ENCODE data around the gene IGSF9. TPM values are rescaled to one million over a fixed set of nuclear protein-coding genes. Genes with fewer than 3 reads are reported as not detected.

IGSF9 gene
- total RNA-seq, 1 experiment from 2014 or later = 15.6 TPM

- Histone ChIP-seq H3K36me3 (ENCODE audit: low read depth, low read length) (no peaks in the 10 kb centered on the region; the same call in 1 of the 2 replicates), H3F3A (ENCODE audit: low read length, unreplicated experiment) (no peaks in the 10 kb centered on the region), H3K4me3 (ENCODE audit: low read length) (no peak overlapping the region), H3K27me3 (ENCODE audit: low read length) (no peaks in the 10 kb centered on the region), H3K79me2 (ENCODE audit: low read length) (peaks cover 16% of the 10 kb centered on the region), H2AFZ (ENCODE audit: low read length) (no peak overlapping the region), H3K27ac (ENCODE audit: low read length) (no peak overlapping the region), H3K4me2 (ENCODE audit: low read length) (no peak overlapping the region), H3K9ac (ENCODE audit: low read length) (no peak overlapping the region), H3K4me1 (ENCODE audit: insufficient read depth, low read length) (peaks cover 18% of the 10 kb centered on the region), H4K20me1 (ENCODE audit: low read length) (no peaks in the 10 kb centered on the region), H3K9me3 (ENCODE audit: low read length) (no peaks in the 10 kb centered on the region), H3K9me2 (replicated peaks; ENCODE audit: low read length) (no peaks in the 10 kb centered on the region)
- POLR2A ChIA-PET (ENCODE audit: unreplicated experiment) = no interaction called here
- CTCF ChIA-PET = no interaction called here
- no peak for DNase-seq
- intact Hi-C loops (cut with micrococcal nuclease) = no loop called here
- no TSS peak for BruUV-seq (replicated peaks)
- no peak for ATAC-seq
- TF ChIP-seq CTCF (conservative IDR thresholded peaks at IDR 0.05; ENCODE audit: low read depth, low read length) (no peak), EZH2 (IDR thresholded peaks at IDR 0.05; ENCODE audit: low read length, unreplicated experiment) (no peak), EZH2phosphoT487 (IDR thresholded peaks at IDR 0.05; ENCODE audit: borderline replicate concordance, low read length) (no peak)
Observed at GRCh38 chr1:159929155-159930051, 16.0 kb downstream of the IGSF9 start.

- Histone ChIP-seq H3K9ac (ENCODE audit: low read length) (no peak overlapping the region), H4K20me1 (ENCODE audit: low read length) (peaks cover 8% of the 10 kb centered on the region), H3K27ac (ENCODE audit: low read length) (no peak overlapping the region), H3K4me2 (ENCODE audit: low read length) (no peak overlapping the region), H3K27me3 (ENCODE audit: low read length) (no peaks in the 10 kb centered on the region), H3K36me3 (ENCODE audit: low read depth, low read length) (peaks cover 7% of the 10 kb centered on the region), H3K4me1 (ENCODE audit: insufficient read depth, low read length) (peaks cover 18% of the 10 kb centered on the region), H3F3A (ENCODE audit: low read length, unreplicated experiment) (no peaks in the 10 kb centered on the region), H3K4me3 (ENCODE audit: low read length) (no peak overlapping the region), H3K79me2 (ENCODE audit: low read length) (peaks cover 24% of the 10 kb centered on the region), H2AFZ (ENCODE audit: low read length) (no peak overlapping the region), H3K9me2 (replicated peaks; ENCODE audit: low read length) (no peaks in the 10 kb centered on the region), H3K9me3 (ENCODE audit: low read length) (no peaks in the 10 kb centered on the region)
- intact Hi-C loops (cut with micrococcal nuclease) = no loop called here
- ChIA-PET POLR2A (ENCODE audit: unreplicated experiment) (no interaction called here), CTCF (no interaction called here)
- ATAC-seq (no peak), DNase-seq (no peak)
- no TSS peak for BruUV-seq (replicated peaks)
- TF ChIP-seq EZH2 (IDR thresholded peaks at IDR 0.05; ENCODE audit: low read length, unreplicated experiment) = no peak
- TF ChIP-seq EZH2phosphoT487 (IDR thresholded peaks at IDR 0.05; ENCODE audit: borderline replicate concordance, low read length) = no peak
- TF ChIP-seq CTCF (conservative IDR thresholded peaks at IDR 0.05; ENCODE audit: low read depth, low read length) = no peak
Observed at GRCh38 chr1:159928491-159929050, 16.8 kb downstream of the IGSF9 start.

Measured in PC-3 (cell line).